CD4-positive, alpha-beta T cell treated with Interleukin-4 for 1 hour (primary cell): Measurements from ENCODE around the gene SYNGR2.
"Not testable (repeated sequence)": the region's sequence is repeated elsewhere in the genome, so short reads cannot be mapped to it uniquely, and the experiment has no call there.

Experiments used
- DNase-seq, 2 donors: peaks; one replicate each; pipeline ENCODE4 v3.0.0-alpha.2; 2020 to 2022

SYNGR2 gene

DNA sequence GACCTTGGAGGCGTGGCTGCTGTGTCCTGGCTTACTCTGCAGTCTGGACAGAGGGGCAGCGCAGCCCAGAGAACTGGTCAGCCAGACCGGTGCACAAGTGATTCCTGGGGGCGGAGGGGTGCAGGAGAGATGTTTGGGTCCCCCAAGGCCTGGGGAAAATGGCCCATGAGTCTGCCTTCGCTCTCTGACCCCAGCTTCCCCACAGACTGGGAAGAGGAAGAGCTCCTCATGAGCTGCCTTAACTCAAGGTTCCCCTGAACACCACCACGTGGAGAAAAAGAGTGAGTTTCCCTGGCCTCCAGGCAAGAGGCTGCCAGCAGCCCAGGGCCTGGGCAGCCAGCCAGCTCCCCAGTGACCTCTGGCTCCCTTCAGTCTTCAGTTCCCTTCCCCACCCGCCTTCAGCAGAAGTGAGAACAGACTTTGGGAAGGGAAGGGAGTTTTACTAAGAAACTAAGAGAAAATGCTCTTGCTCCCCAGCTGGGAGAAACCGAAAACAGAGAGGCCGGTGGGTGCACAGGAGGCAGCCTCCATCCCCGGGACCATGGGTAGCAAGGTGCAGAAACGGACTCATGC lies 24.1 kb upstream of the SYNGR2 start:
- peak in 1 of 2 donors; percentile 75 for DNase-seq

DNA sequence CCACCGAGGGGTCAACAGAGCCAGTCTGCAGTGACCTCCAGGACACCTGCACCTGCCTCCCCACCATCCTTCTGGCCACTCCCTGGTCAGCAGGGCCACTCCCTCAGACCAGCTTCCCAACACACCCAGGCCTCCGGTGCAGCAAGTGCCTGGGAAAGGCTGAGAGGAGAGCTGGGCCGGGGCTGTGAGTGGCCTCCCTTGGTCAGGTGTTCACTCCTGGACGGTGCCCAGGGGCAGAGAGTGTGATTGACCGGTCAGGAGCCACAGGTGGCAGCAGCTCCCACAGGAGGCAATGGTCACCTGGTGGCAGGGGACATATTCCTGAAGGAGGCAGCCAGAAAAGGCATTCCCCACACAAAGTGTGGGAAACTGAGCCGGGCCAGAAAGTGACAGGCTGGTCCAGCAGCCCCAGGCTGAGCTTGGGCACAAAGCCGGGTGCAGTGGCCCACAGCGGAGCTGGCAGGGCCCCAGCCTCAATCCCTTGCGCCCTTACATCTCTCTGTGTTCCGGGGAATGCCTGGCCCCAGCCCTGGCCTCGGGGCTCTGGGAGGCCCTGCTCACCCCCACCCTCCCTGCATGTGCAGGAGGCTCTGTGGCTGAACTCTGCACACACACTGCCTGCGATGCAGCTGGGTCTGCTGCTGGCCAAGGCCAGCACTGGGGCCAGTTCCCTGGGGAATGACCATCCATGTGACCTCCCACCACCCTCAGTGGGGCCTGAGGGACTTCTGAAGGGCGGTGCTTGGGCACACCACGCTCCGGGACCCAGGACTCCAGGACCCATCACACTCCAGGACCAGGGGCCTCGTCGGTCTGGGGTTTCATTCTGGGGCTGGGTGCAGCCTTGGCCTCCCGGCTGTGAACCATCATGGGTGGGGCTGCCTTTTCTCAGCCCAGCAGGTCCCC lies 23.4 kb upstream of the SYNGR2 start:
- DNase-seq = no peak

DNA sequence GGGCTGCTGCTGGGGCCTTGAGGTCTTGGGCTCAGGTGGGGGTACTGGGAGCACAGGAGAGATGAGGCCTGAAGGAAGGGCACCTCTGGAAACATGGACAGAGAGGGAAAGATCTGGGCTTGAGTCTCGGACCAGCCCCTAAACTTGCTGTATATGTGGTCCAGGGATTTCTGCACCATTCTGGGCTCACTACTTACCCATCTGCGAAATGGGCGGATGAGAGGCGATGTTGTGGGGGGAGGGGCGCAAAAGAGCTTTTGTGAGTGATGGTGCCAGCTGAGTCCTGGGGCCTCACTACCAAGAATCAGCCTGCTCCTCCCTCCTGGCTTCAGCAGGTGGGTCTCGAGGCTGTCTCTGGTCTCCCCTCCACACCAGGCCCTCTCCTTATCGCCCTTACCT lies 21.9 kb upstream of the SYNGR2 start:
- no peak for DNase-seq

DNA sequence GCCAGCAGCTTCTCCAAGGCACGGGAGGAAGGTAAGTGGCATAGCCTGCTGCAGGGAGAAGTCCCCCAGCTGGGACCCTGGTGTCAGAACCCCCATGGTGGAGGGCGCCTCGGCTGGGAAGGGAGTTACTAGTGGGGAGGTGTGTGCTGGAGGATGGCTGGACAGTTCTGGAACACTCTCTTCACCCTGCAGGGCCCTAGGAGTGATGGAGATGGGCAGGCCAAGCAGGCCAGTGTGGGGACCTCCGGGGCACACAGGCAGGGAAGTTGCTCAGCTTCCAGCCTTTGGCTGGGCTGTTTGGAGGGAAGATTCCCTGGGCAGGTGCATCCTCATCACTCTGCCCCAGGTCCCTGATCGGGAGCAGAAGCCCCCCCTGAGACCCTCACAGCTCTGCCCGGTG lies 21.5 kb upstream of the SYNGR2 start:
- DNase-seq = no peak

DNA sequence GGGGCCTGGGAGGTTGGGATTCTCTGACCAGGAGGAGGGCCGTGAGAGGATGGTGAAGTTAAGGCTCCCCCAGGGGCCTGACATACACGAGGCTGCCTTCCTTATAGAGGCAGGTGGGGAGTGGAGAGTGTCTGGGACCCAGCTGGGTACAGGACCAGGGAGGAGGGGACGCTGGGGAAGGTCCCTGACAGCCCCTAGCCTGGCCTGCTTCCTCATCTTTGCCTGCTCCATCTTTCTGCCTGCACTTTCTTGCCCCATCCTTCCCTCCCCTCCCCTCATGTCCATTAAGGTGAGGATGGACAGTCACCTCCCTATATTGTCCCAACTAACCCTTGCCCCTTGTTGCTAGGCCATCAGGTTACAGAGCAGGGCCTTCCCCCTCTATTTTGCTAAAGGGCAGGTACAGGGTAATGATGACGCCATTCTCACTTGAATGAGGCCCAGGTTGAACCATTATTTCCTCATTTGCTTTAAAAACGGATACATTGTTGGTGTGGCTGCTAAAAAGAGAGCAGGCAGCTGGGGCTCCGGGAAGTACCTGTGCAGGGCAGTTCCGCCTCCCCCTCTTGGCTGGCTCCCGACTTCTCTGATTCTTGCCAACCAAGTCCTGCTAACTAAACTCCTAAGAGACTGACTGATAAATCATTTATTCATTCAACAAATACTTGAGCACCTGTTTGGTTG lies 20.9 kb upstream of the SYNGR2 start:
- DNase-seq = peak in 1 of 2 donors; percentile 79

DNA sequence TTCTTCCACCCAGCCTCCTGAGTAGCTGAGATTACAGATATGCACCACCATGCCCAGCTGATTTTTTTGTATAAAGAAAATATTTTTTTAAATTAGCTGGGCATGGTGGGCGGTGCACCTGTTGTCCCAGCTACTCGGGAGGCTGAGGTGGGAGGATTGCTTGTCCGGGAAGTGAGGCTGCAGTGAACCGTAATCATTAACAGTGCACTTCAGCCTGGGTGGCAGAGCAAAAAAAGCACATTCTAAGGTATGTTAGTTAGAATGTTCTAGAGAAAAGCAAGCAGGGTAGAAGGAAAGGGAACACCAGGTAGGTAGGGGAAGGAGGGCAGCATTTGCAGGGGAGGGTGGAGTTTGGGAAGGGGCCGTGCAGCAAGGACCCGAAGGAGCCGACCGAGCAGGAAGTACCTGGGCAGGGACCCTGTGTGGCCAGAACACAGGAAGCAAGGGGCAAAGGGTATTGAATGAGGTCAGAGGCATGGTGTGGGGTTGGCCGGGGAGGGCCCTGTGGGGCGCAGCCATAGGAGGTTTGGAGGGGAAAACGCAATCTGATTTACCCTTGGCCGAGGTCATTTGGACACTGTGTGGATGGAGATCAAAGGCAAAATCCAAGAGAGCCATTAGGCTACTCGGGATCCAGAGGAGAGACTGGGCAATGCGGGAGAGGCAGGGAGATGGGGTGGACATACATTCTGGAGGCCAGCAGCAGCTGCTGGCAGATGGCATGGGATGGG lies 19.9 kb upstream of the SYNGR2 start:
- DNase-seq = no peak

DNA sequence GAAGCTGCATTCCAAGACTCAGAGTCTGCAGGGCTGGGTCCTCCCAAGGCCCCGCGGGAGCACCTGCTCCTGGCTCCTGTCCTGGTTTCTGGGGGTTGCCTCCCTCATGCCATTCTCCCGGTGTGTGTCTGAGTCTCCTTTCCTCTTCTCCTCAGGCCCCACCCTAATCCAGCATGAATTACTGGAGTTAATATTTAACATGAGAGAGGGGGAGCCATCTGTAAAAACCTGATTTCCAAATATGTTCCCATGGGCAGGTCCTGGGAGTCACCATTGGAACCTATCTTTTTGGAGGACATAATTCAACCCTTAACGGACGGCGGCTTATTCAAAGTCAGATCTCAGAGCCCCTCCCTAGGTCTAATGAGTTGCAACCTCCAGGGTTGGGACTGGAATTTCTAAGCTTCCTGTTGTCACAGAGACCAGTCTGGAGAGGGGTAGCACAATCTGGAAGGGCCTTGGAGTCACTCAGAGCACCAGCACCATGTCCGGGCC lies 16.8 kb upstream of the SYNGR2 start:
- no peak for DNase-seq

DNA sequence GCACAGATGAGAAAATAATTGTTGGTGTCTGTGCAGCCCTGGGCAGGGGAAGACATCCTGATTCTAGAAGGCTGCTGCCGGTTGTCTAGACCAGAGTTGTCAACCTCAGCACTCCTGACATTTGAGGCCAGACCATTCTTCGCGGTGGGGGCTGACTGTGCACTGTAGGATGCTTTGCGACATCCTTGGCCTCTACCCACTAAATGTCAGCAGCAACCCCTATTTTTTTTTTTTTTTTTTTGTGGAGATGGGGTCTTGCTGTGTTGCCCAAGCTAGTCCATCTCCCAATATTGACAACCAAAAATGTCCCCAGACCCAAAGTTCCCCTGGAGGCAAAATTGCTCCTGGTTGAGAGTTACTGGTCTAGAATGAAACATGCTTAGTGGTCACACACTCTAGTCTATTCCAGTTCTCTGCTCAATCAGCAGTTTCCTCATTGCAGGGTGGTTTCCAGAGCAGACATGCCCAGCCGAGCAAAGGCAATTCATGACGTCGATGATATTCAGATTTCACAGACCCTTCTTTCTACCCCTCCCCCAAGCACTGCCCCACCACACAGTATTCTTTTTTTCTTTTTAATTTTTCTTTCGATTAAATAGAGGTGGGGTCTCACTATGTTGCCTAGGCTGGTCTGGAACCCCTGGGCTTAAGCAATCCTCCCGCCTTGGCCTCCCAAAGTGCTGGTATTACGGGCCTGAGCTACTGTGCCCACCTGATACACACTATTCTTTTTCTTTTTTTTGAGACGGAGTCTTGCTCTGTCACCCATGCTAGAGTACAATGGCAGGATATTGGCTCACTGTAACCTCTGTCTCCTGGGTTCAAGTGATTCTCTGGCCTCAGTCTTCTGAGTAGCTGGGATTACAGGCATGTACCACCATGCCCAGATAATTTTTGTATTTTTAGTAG lies 13.2 kb upstream of the SYNGR2 start:
- DNase-seq = peak in 1 of 2 donors; percentile 80

DNA sequence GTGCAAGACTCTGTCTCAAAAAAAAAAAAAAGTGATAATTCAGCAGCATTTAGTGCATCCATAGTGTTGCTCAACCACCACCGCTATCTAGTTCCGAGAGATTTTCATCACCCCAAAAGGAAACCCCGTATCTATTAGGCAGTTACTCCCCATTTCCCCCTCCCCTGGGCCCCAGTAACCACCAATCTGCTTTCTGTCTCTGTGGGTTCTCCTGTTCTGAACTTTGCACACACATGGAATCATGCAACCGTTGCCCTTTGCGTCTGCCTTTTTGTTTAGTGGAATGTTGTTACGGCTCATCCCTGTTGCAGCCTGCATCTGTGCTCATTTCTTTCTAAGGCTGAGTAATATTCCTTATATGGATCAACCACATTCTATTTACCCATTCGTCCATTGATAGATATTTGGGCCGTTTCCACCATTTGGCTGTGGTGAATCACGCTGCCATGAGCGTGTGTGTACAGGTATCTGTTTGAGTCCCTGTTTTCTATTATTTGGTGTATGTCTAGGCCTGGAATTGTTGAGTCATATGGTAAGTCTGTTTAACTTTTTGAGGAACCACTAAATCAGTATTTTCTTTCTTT lies 8.7 kb upstream of the SYNGR2 start:
- no peak for DNase-seq

DNA sequence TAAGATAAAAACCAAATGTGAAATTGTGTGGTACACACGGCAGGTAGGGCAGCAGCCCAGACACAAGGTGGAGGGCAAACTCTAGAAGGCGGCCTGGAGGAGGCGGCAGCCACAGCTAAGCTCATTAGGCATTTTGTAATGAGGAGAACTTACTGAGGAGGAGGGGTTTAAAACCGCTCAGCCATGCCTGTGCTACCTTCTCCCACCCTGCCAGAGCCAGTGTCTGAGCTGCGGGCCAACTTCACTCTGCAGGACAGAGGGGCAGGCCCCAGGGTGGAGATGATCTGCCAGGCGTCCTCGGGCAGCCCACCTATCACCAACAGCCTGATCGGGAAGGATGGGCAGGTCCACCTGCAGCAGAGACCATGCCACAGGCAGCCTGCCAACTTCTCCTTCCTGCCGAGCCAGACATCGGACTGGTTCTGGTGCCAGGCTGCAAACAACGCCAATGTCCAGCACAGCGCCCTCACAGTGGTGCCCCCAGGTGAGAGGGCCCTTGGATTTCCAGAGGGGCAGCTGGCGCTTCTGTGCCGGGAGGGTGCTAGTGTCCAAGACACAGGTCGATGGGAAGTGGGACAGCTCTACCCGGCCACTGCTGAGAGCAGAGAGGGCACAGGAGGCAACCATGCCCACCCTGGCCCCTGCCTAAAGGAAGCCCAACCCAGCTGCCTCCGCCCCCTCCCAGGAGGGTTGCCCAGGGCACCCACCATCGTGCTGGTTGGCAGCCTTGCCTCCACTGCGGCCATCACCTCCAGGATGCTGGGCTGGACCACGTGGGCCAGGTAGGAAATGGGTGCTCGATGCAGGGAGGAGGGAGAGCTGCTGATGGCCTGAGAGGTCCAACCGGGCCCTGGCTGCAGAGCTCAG lies 4.3 kb upstream of the SYNGR2 start:
- no peak for DNase-seq

DNA sequence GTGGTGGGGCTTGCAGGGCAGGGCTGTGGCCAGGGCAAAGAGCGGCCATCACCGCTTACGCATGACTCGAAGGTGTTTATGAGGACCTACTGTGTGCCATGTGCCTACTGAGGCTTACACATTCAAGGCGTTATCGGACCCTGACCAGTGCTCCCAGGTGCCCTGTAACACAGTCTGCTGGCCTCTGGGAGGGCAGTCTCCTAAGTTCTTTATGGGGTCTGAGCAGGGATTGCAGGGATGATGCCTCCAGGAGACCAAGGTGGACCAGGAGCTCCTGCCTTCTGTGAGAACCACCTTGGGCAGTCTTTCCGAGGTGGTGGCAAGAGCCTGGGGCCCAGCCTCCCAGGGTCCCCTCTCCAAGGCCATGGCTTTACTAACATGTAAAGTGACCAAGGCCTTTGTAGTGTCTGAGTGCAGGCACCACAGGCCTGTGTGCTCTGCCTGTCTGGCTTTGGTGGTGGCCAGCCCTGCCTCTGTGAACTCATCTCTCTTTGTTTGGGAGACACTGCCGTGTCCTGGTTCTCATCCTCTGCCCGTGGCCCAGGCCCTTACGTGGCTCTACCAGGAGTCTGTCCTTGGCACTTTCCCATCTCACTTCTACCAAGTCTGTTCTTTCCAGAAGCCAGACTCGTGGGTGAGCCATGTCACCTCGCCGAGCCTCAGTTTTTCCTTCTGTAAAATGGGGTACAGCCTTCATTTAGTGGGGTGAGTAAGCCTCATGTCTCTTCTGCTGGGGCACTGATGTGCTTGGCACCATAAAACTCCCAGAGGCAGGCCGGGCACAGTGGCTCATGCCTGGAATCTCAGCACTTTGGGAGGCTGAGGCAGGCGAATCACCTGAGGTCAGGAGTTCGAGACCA lies 3.4 kb upstream of the SYNGR2 start:
- DNase-seq = no peak

DNA sequence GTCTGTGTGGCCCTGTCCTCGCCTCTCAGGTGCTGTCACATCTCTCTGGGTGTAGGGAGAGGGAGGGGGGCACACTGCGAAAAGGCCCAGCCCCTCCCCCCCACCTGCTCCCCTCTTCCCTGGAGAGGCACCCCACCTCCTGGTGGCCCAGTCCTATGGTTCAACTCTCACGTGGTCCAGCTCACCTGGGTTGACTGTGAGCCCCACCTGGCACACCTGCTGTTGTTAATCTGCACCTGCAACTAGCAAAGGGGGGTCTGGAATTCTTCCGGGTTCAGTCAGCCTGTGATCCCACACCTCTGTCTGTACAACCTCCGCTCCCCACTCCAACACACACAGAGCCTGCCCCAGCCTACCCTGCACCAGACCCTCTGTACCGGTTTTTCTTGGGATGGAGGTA lies 2.0 kb upstream of the SYNGR2 start:
- DNase-seq = no peak

DNA sequence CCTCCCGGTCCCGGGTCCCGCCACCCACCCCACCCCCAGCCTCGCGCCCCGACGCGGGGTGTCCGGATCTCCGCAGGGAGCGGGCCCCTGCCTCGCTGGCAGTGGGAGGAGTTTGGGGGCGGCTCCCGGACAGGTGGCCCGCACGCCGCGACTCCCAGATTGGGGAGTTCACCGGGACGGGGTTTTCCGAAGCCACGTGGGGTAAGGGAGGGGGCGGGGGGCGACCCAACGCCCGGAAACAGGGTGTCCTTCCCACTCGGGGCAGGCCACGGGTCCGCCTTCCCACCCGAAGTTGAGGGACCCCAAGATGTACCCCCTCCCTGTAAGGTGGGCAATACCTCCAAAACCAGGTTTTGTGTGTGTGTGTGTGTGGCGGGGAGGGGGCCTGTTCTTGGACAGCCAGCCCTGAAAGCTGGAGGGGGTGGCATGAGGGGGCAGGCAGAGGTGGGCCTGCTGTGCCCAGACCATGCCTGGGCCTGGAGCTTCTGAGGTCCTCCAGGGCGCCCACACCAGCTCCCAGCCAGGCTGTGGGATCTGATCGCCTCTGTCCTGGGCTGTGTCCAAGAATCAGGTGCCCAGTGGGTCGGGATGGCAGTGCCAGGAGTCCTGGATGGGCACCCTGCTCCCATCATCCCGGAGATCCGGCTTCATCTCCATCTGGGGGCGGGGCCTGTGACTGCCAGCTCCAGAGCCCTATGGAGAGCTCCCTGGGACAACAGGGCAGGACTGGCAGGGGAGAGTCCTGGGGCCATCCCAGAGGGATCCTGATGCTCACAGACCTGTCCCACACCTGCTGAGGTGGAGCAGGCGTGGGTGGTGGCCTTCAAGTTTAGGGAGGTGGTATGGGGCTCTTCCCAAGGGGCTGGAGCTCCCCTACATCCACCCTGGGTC lies 767 bp downstream of the SYNGR2 start:
- peak; percentile 69 to 74 for DNase-seq

DNA sequence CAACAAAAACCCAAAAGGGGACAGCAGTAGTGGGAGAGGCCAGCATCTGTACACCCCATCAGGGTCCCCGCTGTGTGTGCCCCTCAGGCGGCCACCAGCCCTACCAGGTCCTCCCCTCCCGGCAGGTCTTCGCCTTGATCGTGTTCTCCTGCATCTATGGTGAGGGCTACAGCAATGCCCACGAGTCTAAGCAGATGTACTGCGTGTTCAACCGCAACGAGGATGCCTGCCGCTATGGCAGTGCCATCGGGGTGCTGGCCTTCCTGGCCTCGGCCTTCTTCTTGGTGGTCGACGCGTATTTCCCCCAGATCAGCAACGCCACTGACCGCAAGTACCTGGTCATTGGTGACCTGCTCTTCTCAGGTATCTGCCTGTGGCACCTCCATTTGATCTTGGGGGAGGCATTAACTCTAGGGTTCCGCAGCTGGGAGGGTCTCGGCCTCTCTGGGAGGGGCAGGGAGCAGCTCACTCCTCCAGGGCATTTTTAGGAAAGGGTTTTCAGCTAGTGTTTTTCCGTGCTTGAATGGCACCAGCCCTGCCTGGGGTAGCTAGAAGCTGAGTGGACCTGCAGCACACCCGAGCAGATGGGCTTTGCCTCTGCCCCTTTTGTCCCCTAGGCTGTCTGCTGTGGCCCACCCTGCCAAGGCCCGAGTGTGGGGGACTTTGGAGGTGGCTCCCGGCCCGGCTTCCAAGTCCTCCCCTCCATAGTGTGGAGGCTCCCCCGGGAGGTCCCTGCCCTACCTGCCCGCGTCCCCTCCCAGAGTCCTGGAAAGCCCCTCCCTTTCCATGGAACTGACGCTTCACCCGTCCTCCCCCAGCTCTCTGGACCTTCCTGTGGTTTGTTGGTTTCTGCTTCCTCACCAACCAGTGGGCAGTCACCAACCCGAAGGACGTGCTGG lies 2.6 kb downstream of the SYNGR2 start:
- peak in 1 of 2 donors; percentile 48 for DNase-seq

DNA sequence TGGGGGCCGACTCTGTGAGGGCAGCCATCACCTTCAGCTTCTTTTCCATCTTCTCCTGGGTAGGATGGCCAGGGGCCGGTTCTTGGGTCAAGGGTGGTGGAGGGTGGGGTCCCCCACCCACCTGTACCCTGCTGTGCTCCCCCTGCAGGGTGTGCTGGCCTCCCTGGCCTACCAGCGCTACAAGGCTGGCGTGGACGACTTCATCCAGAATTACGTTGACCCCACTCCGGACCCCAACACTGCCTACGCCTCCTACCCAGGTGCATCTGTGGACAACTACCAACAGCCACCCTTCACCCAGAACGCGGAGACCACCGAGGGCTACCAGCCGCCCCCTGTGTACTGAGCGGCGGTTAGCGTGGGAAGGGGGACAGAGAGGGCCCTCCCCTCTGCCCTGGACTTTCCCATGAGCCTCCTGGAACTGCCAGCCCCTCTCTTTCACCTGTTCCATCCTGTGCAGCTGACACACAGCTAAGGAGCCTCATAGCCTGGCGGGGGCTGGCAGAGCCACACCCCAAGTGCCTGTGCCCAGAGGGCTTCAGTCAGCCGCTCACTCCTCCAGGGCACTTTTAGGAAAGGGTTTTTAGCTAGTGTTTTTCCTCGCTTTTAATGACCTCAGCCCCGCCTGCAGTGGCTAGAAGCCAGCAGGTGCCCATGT lies 3.3 kb downstream of the SYNGR2 start:
- not testable (repeated sequence) for DNase-seq

DNA sequence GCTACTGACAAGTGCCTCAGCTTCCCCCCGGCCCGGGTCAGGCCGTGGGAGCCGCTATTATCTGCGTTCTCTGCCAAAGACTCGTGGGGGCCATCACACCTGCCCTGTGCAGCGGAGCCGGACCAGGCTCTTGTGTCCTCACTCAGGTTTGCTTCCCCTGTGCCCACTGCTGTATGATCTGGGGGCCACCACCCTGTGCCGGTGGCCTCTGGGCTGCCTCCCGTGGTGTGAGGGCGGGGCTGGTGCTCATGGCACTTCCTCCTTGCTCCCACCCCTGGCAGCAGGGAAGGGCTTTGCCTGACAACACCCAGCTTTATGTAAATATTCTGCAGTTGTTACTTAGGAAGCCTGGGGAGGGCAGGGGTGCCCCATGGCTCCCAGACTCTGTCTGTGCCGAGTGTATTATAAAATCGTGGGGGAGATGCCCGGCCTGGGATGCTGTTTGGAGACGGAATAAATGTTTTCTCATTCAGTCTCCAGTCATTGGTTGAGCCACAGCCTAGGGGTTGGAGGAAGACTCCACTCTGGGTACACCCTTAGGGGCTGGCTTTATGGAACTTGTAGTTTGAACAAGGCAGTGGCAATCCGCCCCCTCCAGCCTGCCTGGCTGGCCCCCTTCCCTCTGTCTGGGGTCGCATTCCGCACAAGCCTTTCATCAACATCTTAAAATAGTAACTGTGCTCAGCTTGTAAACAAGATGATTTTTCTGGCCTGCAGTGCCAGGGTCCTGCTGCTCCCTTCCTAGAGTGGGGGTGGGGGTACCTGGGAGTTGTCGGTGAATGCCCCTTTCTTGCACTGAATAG lies 4.1 kb downstream of the SYNGR2 start:
- peak in 1 of 2 donors; percentile 58 for DNase-seq
